HL-60 (cell line): ENCODE measurements around the gene AHR.

ENCODE experiments used
- POLR2AphosphoS5 ChIP-seq: IDR thresholded peaks from 2 replicates; pipeline ENCODE4 v1.6.1; 2012; ENCODE audit warnings: low read depth
- TF ChIP-seq, protein P1 (sequence below): IDR thresholded peaks from one replicate; pipeline ENCODE4 v1.5.1; 2011; ENCODE audit warnings: low read length, control low read depth, inconsistent platforms; ENCODE audit not compliant: insufficient read depth

DNA sequence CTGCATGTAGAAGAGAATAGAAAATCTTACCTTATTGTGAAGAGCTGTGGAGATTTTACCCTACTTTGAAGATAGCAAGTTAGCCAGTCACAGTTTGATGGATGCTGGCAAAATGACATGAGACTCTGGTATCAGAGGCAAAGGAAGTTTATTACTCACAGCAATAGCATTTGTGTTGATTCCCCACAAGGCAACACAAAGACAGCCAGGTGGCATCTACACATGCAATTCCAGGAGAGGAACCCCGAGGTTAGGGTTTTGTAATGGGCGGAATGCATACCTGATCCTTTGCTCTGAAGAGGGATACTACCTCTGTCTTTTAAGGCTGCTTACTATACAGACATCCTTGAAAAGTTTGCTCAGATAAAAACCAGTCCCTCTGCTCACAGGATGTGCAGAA lies 59.5 kb downstream of the AHR start:
- TF ChIP-seq, protein P1, sequence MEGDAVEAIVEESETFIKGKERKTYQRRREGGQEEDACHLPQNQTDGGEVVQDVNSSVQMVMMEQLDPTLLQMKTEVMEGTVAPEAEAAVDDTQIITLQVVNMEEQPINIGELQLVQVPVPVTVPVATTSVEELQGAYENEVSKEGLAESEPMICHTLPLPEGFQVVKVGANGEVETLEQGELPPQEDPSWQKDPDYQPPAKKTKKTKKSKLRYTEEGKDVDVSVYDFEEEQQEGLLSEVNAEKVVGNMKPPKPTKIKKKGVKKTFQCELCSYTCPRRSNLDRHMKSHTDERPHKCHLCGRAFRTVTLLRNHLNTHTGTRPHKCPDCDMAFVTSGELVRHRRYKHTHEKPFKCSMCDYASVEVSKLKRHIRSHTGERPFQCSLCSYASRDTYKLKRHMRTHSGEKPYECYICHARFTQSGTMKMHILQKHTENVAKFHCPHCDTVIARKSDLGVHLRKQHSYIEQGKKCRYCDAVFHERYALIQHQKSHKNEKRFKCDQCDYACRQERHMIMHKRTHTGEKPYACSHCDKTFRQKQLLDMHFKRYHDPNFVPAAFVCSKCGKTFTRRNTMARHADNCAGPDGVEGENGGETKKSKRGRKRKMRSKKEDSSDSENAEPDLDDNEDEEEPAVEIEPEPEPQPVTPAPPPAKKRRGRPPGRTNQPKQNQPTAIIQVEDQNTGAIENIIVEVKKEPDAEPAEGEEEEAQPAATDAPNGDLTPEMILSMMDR: no peak
- TF ChIP-seq POLR2AphosphoS5: no peak
